Melanocyte of skin (primary cell): ENCODE data around the gene PARP3. TPM values are rescaled to one million over a fixed set of nuclear protein-coding genes. Genes with fewer than 3 reads are reported as not detected.

Source experiments
- small RNA-seq, 2 donors: library from RNA; depleted of rRNA; stranded (forward); fragments of <200 nt; gene quantifications; one replicate each; pipeline ENCODE3, GENCODE V24; 2012
- total RNA-seq, 2 donors: library from RNA; depleted of rRNA; stranded (reverse); fragments of >200 nt; gene quantifications; 2 replicates each; pipeline ENCODE4 v1.2.3, GENCODE V29; 2012

PARP3 gene
- total RNA-seq: 10 to 100 TPM; 10.3 to 14.8 TPM

DNA sequence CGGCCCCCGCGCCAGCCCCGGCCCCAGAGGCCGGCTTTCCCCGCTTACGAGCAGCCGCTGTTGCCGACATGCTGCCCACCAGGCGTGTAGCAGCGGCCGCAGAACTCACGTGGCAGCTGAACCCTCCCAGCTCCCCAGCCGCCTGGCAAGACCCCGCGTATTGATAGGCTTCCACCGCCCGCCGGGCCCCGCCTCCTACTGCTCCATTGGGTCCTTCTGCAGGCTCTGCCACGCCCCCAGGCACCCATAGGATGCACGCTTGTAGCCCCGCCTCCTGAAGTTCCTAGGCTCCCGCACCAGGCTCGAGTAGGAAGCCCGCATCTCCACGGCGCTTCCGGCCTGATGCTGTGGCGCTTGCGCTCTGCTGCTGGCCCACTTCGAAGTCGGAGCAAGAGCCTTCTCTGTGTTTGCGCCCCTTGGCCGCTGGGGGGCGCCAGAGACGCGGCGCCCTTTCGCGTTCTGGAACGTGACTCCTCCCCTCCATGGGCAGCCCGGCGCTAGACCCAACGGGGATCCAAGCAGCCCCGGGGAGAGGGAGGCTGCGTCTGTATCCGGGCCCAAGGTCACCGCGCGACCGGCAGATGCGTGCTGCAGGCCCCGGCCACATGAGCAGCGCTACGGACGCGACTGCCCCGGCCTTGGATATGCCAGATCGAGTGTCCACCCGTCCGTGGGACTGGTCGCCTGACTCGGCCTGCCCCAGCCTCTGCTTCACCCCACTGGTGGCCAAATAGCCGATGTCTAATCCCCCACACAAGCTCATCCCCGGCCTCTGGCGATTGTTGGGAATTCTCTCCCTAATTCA is at the start of gene PARP3, which contains the start of gene RRP9:
Gene PARP3 (plus strand): TSS at position 566 of the 805 bp plus-strand sequence. CDS start 993 bp downstream, outside the sequence.
Gene RRP9 (minus strand): TSS at position 107 of the 805 bp plus-strand sequence. CDS start 37 bp downstream, at position 70.

DNA sequence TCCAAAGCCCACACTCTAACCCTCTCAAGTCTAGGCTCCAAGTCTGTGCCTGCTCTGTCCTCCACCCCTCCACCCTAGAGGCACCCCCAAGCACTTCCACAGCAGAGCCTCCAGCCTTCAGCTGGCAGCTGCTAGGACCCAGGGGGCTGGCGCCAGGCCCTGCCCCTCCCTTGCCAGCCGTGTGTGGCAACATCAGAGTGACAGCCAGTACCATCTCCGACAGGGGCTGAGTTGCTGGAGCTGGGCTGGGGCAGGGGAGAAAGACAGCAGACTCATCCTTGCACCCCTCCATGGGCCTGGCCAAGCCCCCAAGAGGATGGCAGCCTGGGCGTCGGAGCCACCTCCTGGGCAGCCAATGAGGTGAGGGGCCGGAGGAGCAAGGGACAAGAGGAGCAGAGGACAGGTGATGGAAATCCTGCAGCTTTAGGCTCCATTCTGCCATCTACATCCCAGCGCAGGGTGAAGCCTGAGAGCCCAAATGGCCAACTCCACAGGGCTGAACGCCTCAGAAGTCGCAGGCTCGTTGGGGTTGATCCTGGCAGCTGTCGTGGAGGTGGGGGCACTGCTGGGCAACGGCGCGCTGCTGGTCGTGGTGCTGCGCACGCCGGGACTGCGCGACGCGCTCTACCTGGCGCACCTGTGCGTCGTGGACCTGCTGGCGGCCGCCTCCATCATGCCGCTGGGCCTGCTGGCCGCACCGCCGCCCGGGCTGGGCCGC is 13.2 kb downstream of the PARP3 start, which contains the start of gene GPR62:
Gene GPR62 (plus strand): TSS at position 207 of the 718 bp plus-strand sequence. CDS start 272 bp downstream, at position 479.

DNA sequence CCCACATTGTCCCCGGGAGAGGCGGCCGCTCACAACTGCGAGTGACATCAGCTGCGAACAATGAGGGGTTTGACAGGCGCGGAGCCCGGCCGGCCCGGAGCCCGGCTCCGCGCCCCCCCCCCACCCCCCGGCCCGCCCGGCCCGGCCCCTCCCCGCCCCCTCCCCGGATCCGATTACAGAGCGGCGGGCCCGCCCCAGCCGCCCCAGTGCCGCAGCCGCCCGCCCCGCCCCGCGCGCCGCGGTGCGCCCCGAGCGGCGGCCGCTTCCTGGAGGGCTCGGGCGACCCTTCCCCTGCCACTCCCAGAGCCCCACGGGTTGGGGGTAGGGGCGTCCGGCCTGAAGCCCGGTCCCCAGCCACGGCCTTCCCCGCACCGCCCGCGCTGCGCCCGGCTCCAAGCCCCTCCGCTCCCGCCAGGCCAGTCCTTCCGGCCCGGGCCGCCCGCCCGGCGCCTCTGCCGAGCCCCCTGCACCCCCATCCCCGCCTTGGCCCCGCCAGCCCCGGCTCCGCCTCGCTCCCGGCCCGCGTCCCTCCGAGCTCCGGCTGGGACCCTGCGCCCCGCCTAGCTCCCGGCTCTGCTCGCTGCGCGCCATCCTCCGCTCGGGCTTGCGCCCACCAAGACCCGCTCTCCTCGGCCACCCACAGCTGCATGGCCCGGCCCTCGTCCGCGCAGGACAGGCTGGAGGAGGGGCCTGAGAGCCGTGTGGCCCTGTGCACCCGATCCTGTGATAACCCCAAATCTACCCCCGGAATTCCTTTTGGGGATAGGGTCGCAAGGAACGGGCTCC is 25.4 kb downstream of the PARP3 start, which contains the start of gene PCBP4:
Gene PCBP4 (minus strand): TSS at position 71 of the 786 bp plus-strand sequence. CDS start 6,214 bp downstream, outside the sequence.

DNA sequence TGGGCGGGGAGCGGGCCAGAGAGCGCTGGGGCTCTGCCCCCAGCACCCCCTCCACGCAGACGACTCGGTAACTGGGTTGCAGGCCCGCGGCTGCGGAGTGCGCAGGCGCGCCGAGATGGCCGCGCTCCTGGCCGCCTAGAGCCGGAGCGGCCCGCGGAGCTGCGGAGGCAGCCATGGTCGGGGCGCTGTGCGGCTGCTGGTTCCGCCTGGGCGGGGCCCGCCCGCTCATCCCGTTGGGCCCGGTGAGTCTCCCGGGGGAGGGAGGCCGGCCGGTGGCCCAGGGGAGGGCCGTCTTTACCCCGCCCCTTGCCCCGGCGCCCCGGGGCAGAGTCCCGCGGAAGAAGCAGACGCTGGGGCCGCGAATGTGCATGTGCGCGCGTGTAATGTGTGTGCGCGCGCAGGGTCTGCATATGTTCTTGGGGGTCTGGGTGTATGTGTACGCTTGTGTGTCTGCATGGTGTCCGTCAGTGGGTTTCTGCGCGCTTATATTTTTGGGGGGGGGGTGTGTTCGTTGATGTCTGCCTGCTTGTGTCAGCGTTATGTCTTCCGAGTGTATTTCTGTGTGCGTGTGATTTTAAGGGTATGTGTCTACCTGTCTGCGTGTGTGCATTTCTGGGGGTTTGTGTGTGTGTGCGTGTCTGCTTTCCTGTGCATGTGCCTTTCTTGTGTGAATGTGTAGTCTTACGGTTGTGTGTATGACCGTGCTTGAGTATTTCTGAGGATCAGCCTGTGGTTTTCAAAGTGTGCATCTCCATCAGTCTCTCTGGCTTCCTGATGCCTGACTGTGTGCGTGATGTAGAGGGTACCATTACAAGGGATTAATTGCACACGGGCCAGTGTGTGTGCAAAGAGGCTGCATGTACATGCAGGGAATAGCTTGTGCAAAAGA is 33.0 kb downstream of the PARP3 start, which contains the start of gene ABHD14A:
Gene ABHD14A (plus strand): TSS at position 102 of the 889 bp plus-strand sequence. CDS start 72 bp downstream, at position 174.

DNA sequence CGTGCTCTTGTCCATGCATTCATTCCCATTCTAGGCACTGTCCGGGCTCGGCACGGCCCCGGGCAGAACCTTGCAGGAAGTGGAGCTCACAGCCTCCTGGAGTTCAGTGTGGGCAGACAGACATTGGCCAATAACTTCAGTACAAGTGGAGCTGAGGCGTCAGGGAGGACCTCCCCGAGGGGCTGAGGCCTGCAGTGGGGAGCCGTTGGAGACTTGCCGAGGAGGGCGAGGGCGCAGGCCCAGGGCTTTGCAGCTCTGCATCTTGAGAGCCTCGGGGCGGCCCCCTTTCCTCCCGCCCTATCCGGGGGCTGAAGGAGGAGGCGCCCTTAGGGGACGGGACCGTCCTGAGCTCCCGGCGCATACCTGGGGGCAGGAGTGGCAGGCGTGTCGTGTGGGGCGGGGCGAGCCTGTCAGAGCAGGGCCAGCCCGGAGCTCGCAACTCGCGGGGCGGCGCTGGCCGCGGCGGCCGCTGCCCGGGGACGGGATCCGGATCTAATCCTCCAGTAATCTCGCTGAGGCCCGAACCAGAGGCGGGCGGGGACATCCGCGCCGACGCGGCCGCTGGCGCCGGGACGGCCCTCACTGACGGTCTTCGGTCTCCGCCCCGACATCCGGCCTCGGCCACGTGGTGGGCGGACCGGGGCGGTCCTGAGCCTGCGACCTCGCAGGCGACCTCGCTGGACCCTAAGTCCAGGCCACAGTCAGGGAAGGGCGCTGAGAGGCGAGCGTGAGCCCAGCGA is 40.8 kb downstream of the PARP3 start, which contains the start of gene ACY1:
Gene ACY1 (plus strand): TSS at position 698 of the 740 bp plus-strand sequence. CDS start 530 bp downstream, outside the sequence.

DNA sequence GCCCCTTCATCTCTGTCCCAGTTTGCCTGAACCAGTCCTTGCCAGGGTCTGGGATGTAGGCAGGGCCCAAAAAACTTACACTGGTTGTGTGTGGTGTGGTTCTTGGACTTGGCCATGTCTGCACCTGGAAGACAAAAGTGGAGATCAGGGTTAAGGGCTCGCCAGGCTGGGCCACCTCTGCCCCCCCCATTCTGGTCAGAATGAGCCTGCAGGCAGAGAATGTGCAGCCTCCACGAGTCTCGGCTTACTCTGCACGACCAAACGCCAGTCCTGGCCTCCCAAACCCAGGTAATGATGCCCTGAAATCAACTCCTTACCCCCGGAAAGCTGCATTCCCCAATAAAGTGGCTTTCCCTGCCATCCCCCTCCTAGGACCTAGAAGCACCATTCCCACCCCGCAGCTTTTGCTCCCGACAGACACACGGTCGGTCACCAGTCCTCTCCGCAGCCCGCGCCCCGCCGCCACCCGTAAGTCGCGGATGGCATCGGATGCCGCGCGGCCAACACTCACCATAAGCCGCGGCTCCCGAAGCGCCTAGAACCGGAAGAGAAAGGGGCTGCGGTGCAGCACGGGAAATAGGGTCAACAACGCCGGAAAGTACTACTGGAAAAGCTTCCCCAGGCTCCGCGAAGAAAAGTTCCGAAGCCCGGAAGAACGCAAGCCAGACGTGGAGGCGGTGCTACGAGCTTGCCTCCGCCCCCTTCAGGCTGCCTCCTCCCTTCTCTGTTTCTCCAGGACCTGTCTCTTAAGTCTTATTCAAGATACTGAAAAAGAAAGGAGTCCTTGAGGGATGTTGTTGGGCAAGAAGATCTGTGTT is 53.4 kb downstream of the PARP3 start, which contains the start of gene RPL29:
Gene RPL29 (minus strand): TSS at position 550 of the 818 bp plus-strand sequence. CDS start 434 bp downstream, at position 116.

Small RNA genes lying within 50 kb of the gene (small RNA-seq; reads per million reads assigned to genes)
- gene AC115284.1: 0 reads per million in 2 donors

Other genes starting within 250 kb of the PARP3 start
- gene GRM2, start 235.3 kb upstream of the PARP3 start, total RNA-seq: under 1 TPM; under 0.01 TPM
- gene IQCF6, start 163.1 kb upstream of the PARP3 start, total RNA-seq: not detected
- not detected for gene IQCF2, start 80.7 kb upstream of the PARP3 start, total RNA-seq
- not detected for gene IQCF5, start 66.8 kb upstream of the PARP3 start, total RNA-seq
- not detected for gene IQCF1, start 39.0 kb upstream of the PARP3 start, total RNA-seq
- gene RRP9, start 459 bp upstream of the PARP3 start, total RNA-seq: 10 to 100 TPM; 16.2 to 49.3 TPM
- under 1 TPM in 1 of 2 donors, not detected in 1; under 0.01 TPM for gene GPR62, start 13.0 kb downstream of the PARP3 start, total RNA-seq
- 10 to 100 TPM; 10.3 to 21.3 TPM for gene PCBP4, start 25.1 kb downstream of the PARP3 start, total RNA-seq
- 10 to 100 TPM; 24.3 to 26.5 TPM for gene ABHD14B, start 31.7 kb downstream of the PARP3 start, total RNA-seq
- 1 to 10 TPM; 9.0 to 9.6 TPM for gene ABHD14A, start 32.7 kb downstream of the PARP3 start, total RNA-seq
- 10 to 100 TPM; 53.0 to 59.6 TPM for gene ACY1, start 41.2 kb downstream of the PARP3 start, total RNA-seq
- 1,000 to 10,000 TPM in 1 of 2 donors, 100 to 1,000 TPM in 1; 900 to 1,242 TPM for gene RPL29, start 53.5 kb downstream of the PARP3 start, total RNA-seq
- gene DUSP7, start 114.2 kb downstream of the PARP3 start, total RNA-seq: 10 to 100 TPM in 1 of 2 donors, 1 to 10 TPM in 1; 7.9 to 15.0 TPM
- gene POC1A, start 212.1 kb downstream of the PARP3 start, total RNA-seq: 10 to 100 TPM in 1 of 2 donors, 1 to 10 TPM in 1; 7.9 to 16.3 TPM